ENCODE results near the gene TMEM92.

GRCh38 chr17:50298018-50298417 is 23.8 kb downstream of the TMEM92 start:
- TF ChIP-seq POLR2AphosphoS5 (IDR thresholded peaks at IDR 0.05; ENCODE audit: low read depth) (no peak), CTCF (IDR thresholded peaks at IDR 0.05; ENCODE audit: insufficient read depth, low read length) (no peak), REST (IDR thresholded peaks at IDR 0.05; ENCODE audit: insufficient replicate concordance, low read depth) (no peak)
